H9 (cell line): Measurements from ENCODE around the gene OSGEPL1. TPM values are rescaled to one million over a fixed set of nuclear protein-coding genes. Genes with fewer than 3 reads are reported as not detected.

Source experiments
- DNase-seq: peaks from one replicate; pipeline ENCODE4 v3.0.0-alpha.2; 2017
- H2AFZ ChIP-seq: one replicate; pipeline ENCODE4 v1.6.1; 2013; ENCODE audit warnings: mild to moderate bottlenecking, low read length, control low read depth, moderate library complexity
- H2AK5ac ChIP-seq: 2 replicates; pipeline ENCODE4 v1.6.1; 2013; ENCODE audit warnings: low read length, control low read depth, mixed read lengths; ENCODE audit not compliant: insufficient read length
- H2BK120ac ChIP-seq: one replicate; pipeline ENCODE4 v1.6.1; 2013; ENCODE audit warnings: low read depth, mild to moderate bottlenecking, low read length, control low read depth, inconsistent platforms; ENCODE audit not compliant: poor library complexity, severe bottlenecking
- H2BK12ac ChIP-seq: 2 replicates; pipeline ENCODE4 v1.6.1; 2013; ENCODE audit warnings: low read length, control low read depth, mixed read lengths, low read depth; ENCODE audit not compliant: insufficient read length
- H2BK15ac ChIP-seq: 2 replicates; pipeline ENCODE4 v1.6.1; 2013; ENCODE audit warnings: low read depth, low read length, control low read depth
- H2BK20ac ChIP-seq: one replicate; pipeline ENCODE4 v1.6.1; 2013; ENCODE audit warnings: low read depth, mild to moderate bottlenecking, low read length, control low read depth, inconsistent platforms; ENCODE audit not compliant: poor library complexity, severe bottlenecking
- H2BK5ac ChIP-seq: 2 replicates; pipeline ENCODE4 v1.6.1; 2013; ENCODE audit warnings: low read length, control low read depth, mixed read lengths; ENCODE audit not compliant: insufficient read length
- H3K14ac ChIP-seq: 2 replicates; pipeline ENCODE4 v1.6.1; 2013; ENCODE audit warnings: low read length, control low read depth; ENCODE audit not compliant: insufficient read depth
- H3K18ac ChIP-seq: 2 replicates; pipeline ENCODE4 v1.6.1; 2013; ENCODE audit warnings: low read depth, mild to moderate bottlenecking, mixed read lengths, low read length, control low read depth; ENCODE audit not compliant: insufficient read length
- H3K23ac ChIP-seq: 2 replicates; pipeline ENCODE4 v1.6.1; 2013; ENCODE audit warnings: low read length, control low read depth, mixed read lengths, low read depth; ENCODE audit not compliant: insufficient read length
- H3K23me2 ChIP-seq: 2 replicates; pipeline ENCODE4 v1.6.1; 2013; ENCODE audit warnings: low read depth, mild to moderate bottlenecking, mixed read lengths, low read length, control low read depth; ENCODE audit not compliant: insufficient read length, poor library complexity, severe bottlenecking
- H3K27ac ChIP-seq: 2 replicates; pipeline ENCODE4 v1.5.1; 2013; ENCODE audit warnings: low read length, control low read depth, mixed read lengths, low read depth; ENCODE audit not compliant: insufficient read length
- H3K27me3 ChIP-seq: 2 replicates; pipeline ENCODE4 v1.6.1; 2013; ENCODE audit warnings: low read length, control low read depth, inconsistent platforms; ENCODE audit not compliant: insufficient read depth
- H3K4ac ChIP-seq: 2 replicates; pipeline ENCODE4 v1.6.1; 2013; ENCODE audit warnings: low read depth, mild to moderate bottlenecking, control low read depth, inconsistent platforms, low read length, moderate library complexity
- H3K4me1 ChIP-seq: 2 replicates; pipeline ENCODE4 v1.6.1; 2013; ENCODE audit warnings: low read length, control low read depth, inconsistent platforms; ENCODE audit not compliant: insufficient read depth
- H3K4me2 ChIP-seq: 2 replicates; pipeline ENCODE4 v1.6.1; 2013; ENCODE audit warnings: low read length, control low read depth, mixed read lengths; ENCODE audit not compliant: insufficient read length, insufficient read depth
- H3K56ac ChIP-seq: 2 replicates; pipeline ENCODE4 v1.6.1; 2013; ENCODE audit warnings: low read depth, mild to moderate bottlenecking, mixed read lengths, low read length, control low read depth; ENCODE audit not compliant: insufficient read length
- H3K79me1 ChIP-seq: 2 replicates; pipeline ENCODE4 v1.6.1; 2013; ENCODE audit warnings: low read depth, mild to moderate bottlenecking, moderate library complexity, low read length, control low read depth, inconsistent platforms; ENCODE audit not compliant: insufficient read depth, poor library complexity, severe bottlenecking
- H3K79me2 ChIP-seq: 2 replicates; pipeline ENCODE4 v1.6.1; 2013; ENCODE audit warnings: low read length, control low read depth, inconsistent platforms; ENCODE audit not compliant: insufficient read depth
- H3K9ac ChIP-seq: 2 replicates; pipeline ENCODE4 v1.6.1; 2013; ENCODE audit warnings: low read length, control low read depth, mixed read lengths; ENCODE audit not compliant: insufficient read length; ENCODE audit errors: extremely low read depth
- H3K9me3 ChIP-seq: one replicate; pipeline ENCODE4 v1.6.1; 2013; ENCODE audit warnings: low read depth, low read length, inconsistent platforms; ENCODE audit not compliant: control insufficient read depth
- H3T11ph ChIP-seq: one replicate; pipeline ENCODE4 v1.6.1; 2013; ENCODE audit warnings: mild to moderate bottlenecking, low read length, control low read depth, inconsistent platforms
- H4K20me1 ChIP-seq: one replicate; pipeline ENCODE4 v1.6.1; 2013; ENCODE audit not compliant: control insufficient read depth, insufficient read length, insufficient read depth
- H4K5ac ChIP-seq: 2 replicates; pipeline ENCODE4 v1.6.1; 2013; ENCODE audit warnings: low read depth, mild to moderate bottlenecking, mixed read lengths, low read length, control low read depth; ENCODE audit not compliant: insufficient read length
- H4K8ac ChIP-seq: replicated peaks from 2 replicates; pipeline ENCODE4 v1.6.1; 2013; ENCODE audit warnings: low read length, control low read depth, mixed read lengths, low read depth; ENCODE audit not compliant: insufficient read length
- H4K91ac ChIP-seq: 2 replicates; pipeline ENCODE4 v1.6.1; 2013; ENCODE audit warnings: low read depth, mild to moderate bottlenecking, moderate library complexity, mixed read lengths, low read length, control low read depth; ENCODE audit not compliant: insufficient read length
- H3K27ac Mint-ChIP-seq, 3 experiments: 2 replicates in 2 of 3; 3 replicates in 1 of 3; pipeline ENCODE4 v1.8.0; 2020 to 2021; ENCODE audit warnings: mixed read lengths in 3 of 3, mild to moderate bottlenecking in 1 of 3, moderate library complexity in 1 of 3
- H3K27me3 Mint-ChIP-seq: 2 replicates; pipeline ENCODE4 v1.8.0; 2021; ENCODE audit warnings: low read depth, mild to moderate bottlenecking, moderate library complexity, mixed read lengths
- H3K36me3 Mint-ChIP-seq, 3 experiments: 2 replicates in 2 of 3; 3 replicates in 1 of 3; pipeline ENCODE4 v1.8.0; 2020 to 2021; ENCODE audit warnings: low read depth in 3 of 3, mixed read lengths in 3 of 3; ENCODE audit not compliant: insufficient read depth in 1 of 3
- H3K4me1 Mint-ChIP-seq, 2 experiments: 2 replicates each; pipeline ENCODE4 v1.8.0; 2020; ENCODE audit warnings: mixed read lengths in 2 of 2
- H3K4me3 Mint-ChIP-seq, 2 experiments: 2 replicates in 1 of 2; 3 replicates in 1 of 2; pipeline ENCODE4 v1.8.0; 2020 to 2021; ENCODE audit warnings: mild to moderate bottlenecking in 2 of 2, mixed read lengths in 2 of 2, moderate library complexity in 1 of 2
- H3K9me3 Mint-ChIP-seq, 2 experiments: 2 replicates in 1 of 2; 3 replicates in 1 of 2; pipeline ENCODE4 v1.8.0; 2020; ENCODE audit warnings: mild to moderate bottlenecking in 2 of 2, mixed read lengths in 2 of 2, moderate library complexity in 1 of 2
- WGBS: extraction: QIAGEN DNeasy Blood & Tissue Kit; methylation state at CpG from one replicate; pipeline ENCODE4 v1.1.7; 2013; ENCODE audit warnings: missing lambda C conversion rate, low lambda C conversion rate, mixed read lengths; ENCODE audit not compliant: insufficient read length; ENCODE audit errors: extremely low coverage; 5-methylcytosine and 5-hydroxymethylcytosine counted together
- total RNA-seq: library from RNA; stranded (reverse); gene quantifications from 2 replicates; pipeline ENCODE4 v1.2.1, GENCODE V29; 2021
- TF ChIP-seq, protein P1 (sequence below): fragments of 200-600 bp; sonication (generic); conservative IDR thresholded peaks from 3 replicates; pipeline ENCODE4 v1.8.0; 2021; ENCODE audit warnings: antibody characterized with exemption, mild to moderate bottlenecking

The OSGEPL1 gene
- total RNA-seq, 1 experiment from 2014 or later = 10.7 TPM

DNA sequence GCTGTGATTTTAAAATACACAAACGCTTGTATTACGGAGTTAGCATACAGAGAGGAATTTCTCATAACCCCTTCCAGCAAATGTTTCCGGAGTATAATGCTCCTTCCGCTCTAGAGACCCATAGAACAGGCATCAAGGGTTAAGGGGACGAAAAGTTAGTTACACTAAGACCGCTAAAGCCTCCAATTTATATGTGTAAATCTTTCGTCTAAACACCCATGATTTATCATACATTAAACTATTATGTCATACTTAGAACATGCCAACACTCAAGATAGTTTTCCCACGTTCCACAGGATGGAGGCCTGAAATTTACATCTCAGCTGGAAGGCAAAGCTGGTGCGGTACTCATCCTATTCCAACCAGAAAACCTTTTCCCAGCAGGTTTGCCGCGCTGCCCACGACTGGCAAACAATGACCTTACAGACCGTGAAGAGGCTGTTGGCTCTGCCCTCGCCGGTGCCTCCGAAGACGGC, 20.9 kb upstream of the OSGEPL1 start:
- no peaks in the 10 kb centered on the region for H3K27me3 ChIP-seq
- no peak overlapping the region for H2BK120ac ChIP-seq
- no peak overlapping the region for H2BK20ac ChIP-seq
- WGBS = no CpG with 5 or more reads among the region's 17 CpGs
- H3K4me2 ChIP-seq = peak overlapping the region; percentile 63
- peak overlapping the region; percentile 88 for H3K18ac ChIP-seq
- H3K23me2 ChIP-seq = peaks cover 9% of the 10 kb centered on the region
- peaks cover 7% of the 10 kb centered on the region for H3K79me1 ChIP-seq
- no peak overlapping the region for H4K91ac ChIP-seq
- H4K8ac ChIP-seq = no peak overlapping the region
- no peak overlapping the region for H2BK5ac ChIP-seq
- Mint-ChIP-seq H3K4me1 (peaks cover 19 to 25% of the 10 kb centered on the region in 2 experiments), H3K27me3 (no peaks in the 10 kb centered on the region), H3K27ac (peak overlapping the region; percentile 89 to 97 (median 96); a peak in 6 of 7 replicates), H3K36me3 (peaks cover 30 to 60% (median 56%) of the 10 kb centered on the region in 3 experiments), H3K4me3 (peak overlapping the region; percentile 88 to 90), H3K9me3 (no peaks in the 10 kb centered on the region)
- H3K9ac ChIP-seq = peak overlapping the region; percentile 83
- no peaks in the 10 kb centered on the region; the same call in 1 of the 2 replicates for H3K4me1 ChIP-seq
- no peak overlapping the region for H3K4ac ChIP-seq
- H3K9me3 ChIP-seq = no peaks in the 10 kb centered on the region
- H3K79me2 ChIP-seq = peaks cover 22% of the 10 kb centered on the region
- H3K27ac ChIP-seq = peak overlapping the region; percentile 37
- no peak overlapping the region for H3K56ac ChIP-seq
- no peak overlapping the region for H3T11ph ChIP-seq
- DNase-seq = no peak
- no peak overlapping the region for H2AFZ ChIP-seq
- no peak overlapping the region for H2BK15ac ChIP-seq
- H2BK12ac ChIP-seq = no peak overlapping the region
- H2AK5ac ChIP-seq = no peak overlapping the region
- no peak overlapping the region for H4K5ac ChIP-seq
- H3K23ac ChIP-seq = no peak overlapping the region
- H4K20me1 ChIP-seq = no peaks in the 10 kb centered on the region
- peak overlapping the region; percentile 99 for H3K14ac ChIP-seq
- TF ChIP-seq, protein P1, sequence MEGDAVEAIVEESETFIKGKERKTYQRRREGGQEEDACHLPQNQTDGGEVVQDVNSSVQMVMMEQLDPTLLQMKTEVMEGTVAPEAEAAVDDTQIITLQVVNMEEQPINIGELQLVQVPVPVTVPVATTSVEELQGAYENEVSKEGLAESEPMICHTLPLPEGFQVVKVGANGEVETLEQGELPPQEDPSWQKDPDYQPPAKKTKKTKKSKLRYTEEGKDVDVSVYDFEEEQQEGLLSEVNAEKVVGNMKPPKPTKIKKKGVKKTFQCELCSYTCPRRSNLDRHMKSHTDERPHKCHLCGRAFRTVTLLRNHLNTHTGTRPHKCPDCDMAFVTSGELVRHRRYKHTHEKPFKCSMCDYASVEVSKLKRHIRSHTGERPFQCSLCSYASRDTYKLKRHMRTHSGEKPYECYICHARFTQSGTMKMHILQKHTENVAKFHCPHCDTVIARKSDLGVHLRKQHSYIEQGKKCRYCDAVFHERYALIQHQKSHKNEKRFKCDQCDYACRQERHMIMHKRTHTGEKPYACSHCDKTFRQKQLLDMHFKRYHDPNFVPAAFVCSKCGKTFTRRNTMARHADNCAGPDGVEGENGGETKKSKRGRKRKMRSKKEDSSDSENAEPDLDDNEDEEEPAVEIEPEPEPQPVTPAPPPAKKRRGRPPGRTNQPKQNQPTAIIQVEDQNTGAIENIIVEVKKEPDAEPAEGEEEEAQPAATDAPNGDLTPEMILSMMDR = no peak
